ENCODE measurements around the gene DEDD2. TPM values are rescaled to one million over a fixed set of nuclear protein-coding genes. Genes with fewer than 3 reads are reported as not detected.

Gene DEDD2
- total RNA-seq, 1 donor from 2014 or later, result 26.1 TPM

DNA sequence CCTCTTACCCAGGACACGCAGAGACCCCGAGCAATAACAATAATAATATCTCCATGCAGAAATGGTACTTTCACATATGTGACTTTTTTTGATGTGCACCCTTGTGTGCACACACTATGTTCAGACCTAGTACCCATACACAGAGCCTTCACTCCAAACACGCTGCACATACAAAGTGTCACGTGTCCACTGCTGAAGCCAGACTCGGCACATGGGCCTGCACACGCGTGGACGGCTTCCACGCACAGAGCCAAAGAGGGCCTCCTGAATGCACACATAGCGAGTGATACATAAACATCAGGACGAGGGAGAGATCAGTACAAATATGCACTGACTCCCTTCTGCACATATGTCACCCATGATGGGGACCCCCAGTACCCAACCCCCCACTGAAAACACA is 43.3 kb downstream of the DEDD2 start:
- TF ChIP-seq, protein P1, sequence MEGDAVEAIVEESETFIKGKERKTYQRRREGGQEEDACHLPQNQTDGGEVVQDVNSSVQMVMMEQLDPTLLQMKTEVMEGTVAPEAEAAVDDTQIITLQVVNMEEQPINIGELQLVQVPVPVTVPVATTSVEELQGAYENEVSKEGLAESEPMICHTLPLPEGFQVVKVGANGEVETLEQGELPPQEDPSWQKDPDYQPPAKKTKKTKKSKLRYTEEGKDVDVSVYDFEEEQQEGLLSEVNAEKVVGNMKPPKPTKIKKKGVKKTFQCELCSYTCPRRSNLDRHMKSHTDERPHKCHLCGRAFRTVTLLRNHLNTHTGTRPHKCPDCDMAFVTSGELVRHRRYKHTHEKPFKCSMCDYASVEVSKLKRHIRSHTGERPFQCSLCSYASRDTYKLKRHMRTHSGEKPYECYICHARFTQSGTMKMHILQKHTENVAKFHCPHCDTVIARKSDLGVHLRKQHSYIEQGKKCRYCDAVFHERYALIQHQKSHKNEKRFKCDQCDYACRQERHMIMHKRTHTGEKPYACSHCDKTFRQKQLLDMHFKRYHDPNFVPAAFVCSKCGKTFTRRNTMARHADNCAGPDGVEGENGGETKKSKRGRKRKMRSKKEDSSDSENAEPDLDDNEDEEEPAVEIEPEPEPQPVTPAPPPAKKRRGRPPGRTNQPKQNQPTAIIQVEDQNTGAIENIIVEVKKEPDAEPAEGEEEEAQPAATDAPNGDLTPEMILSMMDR (IDR thresholded peaks at IDR 0.05), result no peak
- Mint-ChIP-seq H3K27me3 (peaks cover 8% of the 10 kb centered on the region), H3K4me1 (peaks cover 10% of the 10 kb centered on the region), H3K36me3 (ENCODE audit: low read depth) (no peaks in the 10 kb centered on the region), H3K9me3 (no peaks in the 10 kb centered on the region), H3K27ac (no peak overlapping the region), H3K4me3 (no peak overlapping the region)
- ChIA-PET POLR2A (no interaction called here), CTCF (no interaction called here)
- intact Hi-C loops (cut with micrococcal nuclease), result no loop called here
- ATAC-seq (ENCODE audit: low read depth) (no peak), DNase-seq (no peak)

DNA sequence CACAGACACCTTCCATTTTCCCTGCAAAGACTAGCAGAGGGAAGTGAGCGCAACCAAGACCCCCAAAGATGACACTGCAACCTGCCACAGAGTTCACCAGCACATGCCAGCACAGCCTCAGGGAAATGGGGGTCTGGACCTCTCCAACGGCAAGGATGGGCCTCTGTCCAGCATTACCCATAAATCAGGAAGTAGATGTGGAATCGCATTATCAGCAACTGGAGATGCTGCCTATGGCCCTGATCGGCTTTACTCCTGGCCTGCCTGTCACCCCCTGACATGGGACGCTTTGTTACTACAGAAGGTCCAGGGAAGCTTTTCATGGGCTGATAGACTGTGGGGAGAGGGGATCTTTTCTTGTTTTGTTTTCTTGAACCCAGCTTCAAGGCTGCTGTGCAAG is 43.8 kb downstream of the DEDD2 start:
- intact Hi-C loops (cut with micrococcal nuclease), result no loop called here
- CTCF ChIA-PET, result no interaction called here
- TF ChIP-seq, protein P1 (IDR thresholded peaks at IDR 0.05), result no peak
- peaks cover 8% of the 10 kb centered on the region for H3K27me3 Mint-ChIP-seq
- H3K27ac Mint-ChIP-seq, result no peak overlapping the region
- H3K36me3 Mint-ChIP-seq (ENCODE audit: low read depth), result no peaks in the 10 kb centered on the region
- no peaks in the 10 kb centered on the region for H3K9me3 Mint-ChIP-seq
- peaks cover 10% of the 10 kb centered on the region for H3K4me1 Mint-ChIP-seq
- POLR2A ChIA-PET, result no interaction called here
- ATAC-seq (ENCODE audit: low read depth) (no peak), DNase-seq (no peak)
- no peak overlapping the region for H3K4me3 Mint-ChIP-seq

DNA sequence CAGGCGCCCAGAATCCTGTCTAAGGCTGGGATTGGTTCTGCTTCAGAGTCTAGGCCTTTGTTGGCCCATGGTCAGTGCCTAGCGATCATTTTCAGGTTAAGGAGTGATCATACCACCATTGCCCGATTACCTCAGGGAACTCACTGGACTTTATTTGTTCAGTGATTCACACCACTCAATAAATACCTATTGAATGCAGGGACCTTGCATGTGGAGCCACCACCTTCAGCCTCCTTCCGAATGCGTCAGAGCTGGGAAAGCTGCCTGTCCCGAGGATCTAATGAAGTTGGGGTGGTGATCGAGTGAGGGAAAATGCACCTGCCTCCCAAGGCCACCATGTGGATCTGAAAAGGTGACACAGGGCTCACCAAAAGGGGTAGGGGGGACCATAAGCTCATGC is 45.2 kb downstream of the DEDD2 start:
- CTCF ChIA-PET, result no interaction called here
- TF ChIP-seq, protein P1 (IDR thresholded peaks at IDR 0.05), result no peak
- H3K36me3 Mint-ChIP-seq (ENCODE audit: low read depth), result no peaks in the 10 kb centered on the region
- H3K27me3 Mint-ChIP-seq, result peaks cover 8% of the 10 kb centered on the region
- intact Hi-C loops (cut with micrococcal nuclease), result no loop called here
- H3K4me1 Mint-ChIP-seq, result peaks cover 10% of the 10 kb centered on the region
- no peak overlapping the region for H3K4me3 Mint-ChIP-seq
- no peak overlapping the region for H3K27ac Mint-ChIP-seq
- POLR2A ChIA-PET, result no interaction called here
- H3K9me3 Mint-ChIP-seq, result no peaks in the 10 kb centered on the region
- ATAC-seq (ENCODE audit: low read depth) (no peak), DNase-seq (no peak)

DNA sequence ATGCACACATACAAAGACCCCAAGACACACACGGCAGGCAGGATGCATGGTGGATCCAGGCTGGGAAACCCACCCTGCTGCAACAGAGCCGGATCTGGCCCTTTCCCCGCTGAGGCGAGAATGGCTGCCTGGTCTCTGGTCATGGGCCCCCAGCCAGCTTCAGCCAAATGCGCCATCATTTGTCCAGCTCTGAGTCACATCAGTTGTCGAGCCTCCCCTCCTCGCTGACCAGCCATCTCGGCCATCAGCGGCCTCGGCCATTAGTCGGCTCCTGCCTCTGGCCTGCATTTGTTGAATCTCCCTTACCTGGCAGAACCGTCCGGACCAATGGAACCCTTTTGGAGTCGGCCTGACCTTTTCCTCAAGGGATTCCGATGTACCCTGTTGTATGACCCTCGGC is 46.8 kb downstream of the DEDD2 start:
- no peaks in the 10 kb centered on the region for H3K36me3 Mint-ChIP-seq (ENCODE audit: low read depth)
- no peak for ATAC-seq (ENCODE audit: low read depth)
- H3K27me3 Mint-ChIP-seq, result peaks cover 3% of the 10 kb centered on the region
- H3K9me3 Mint-ChIP-seq, result no peaks in the 10 kb centered on the region
- H3K4me3 Mint-ChIP-seq, result no peak overlapping the region
- POLR2A ChIA-PET, result interaction anchor here (0.6 kb wide), 2 partner anchors 10 to 18 kb away, joined by 3 to 5 read pairs; no protein-coding TSS in a partner anchor
- H3K4me1 Mint-ChIP-seq, result peaks cover 3% of the 10 kb centered on the region
- no peak for DNase-seq
- no peak overlapping the region for H3K27ac Mint-ChIP-seq
- intact Hi-C loops (cut with micrococcal nuclease), result no loop called here
- TF ChIP-seq, protein P1 (IDR thresholded peaks at IDR 0.05), result no peak
- CTCF ChIA-PET, result no interaction called here

DNA sequence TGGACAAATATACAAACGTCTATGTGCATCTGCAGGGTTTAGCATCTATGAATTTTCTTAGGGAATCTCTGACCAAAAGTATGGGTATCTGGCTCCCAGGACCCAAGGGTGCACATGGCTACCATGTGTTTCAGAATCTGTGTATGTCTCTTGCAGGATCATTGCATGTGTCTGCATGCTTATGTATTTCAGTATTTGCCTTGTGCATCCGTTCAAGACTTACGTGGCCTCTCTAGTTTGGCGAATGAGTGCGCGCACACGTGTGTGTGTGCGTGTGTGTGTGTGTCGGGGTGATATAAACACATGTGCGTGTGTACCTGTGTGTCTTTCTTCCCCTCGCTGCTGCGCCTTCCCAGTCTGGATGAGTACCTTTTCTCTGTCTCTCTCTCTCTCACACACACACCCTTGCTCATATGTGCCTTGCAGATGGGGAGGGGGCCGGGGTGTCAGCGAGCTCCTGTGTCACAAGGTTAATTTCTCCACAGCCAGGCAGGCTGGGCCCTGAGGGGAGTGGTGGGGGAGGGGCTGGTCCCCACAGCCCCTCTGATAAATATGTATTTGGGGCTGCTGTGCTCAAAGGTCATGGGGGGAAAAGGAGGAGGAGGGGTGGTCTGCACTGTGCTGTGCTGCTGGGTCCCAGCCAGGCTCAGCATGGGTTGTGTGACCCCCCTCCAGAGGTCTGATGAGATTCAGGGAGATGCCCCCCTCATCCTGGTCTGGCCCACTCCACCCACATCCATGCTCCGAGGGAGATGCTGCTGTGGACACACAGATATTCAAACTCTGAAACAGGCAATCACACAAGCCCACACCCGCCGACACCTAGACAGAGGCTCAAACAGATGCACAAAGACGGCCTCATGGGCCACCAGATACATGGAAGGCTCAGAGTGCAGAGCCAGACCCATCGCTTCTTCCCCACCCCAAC is 47.7 kb downstream of the DEDD2 start:
- H3K9me3 Mint-ChIP-seq, result no peaks in the 10 kb centered on the region
- POLR2A ChIA-PET, result interaction anchor here (0.6 kb wide), 3 partner anchors 11 to 24 kb away, joined by 3 to 5 read pairs (median 3); no protein-coding TSS in a partner anchor

More for the DNA sequence above, 47.7 kb downstream of the DEDD2 start:
- no peak overlapping the region for H3K4me3 Mint-ChIP-seq
- H3K27me3 Mint-ChIP-seq, result peaks cover under 1% of the 10 kb centered on the region
- intact Hi-C loops (cut with micrococcal nuclease), result no loop called here
- TF ChIP-seq, protein P1 (IDR thresholded peaks at IDR 0.05), result no peak
- H3K4me1 Mint-ChIP-seq, result no peaks in the 10 kb centered on the region
- H3K27ac Mint-ChIP-seq, result no peak overlapping the region
- ATAC-seq (ENCODE audit: low read depth) (no peak), DNase-seq (no peak)
- H3K36me3 Mint-ChIP-seq (ENCODE audit: low read depth), result no peaks in the 10 kb centered on the region
- CTCF ChIA-PET, result no interaction called here

Data from activated B cell treated with CpG ODN at 0.5 μM for 24 hours (primary cell).